Duodenal mucosa (tissue), 2 donors: Measurements from ENCODE around the gene CDKL4.

ENCODE experiments used
- H3K27ac ChIP-seq: one replicate; pipeline ENCODE4 v1.7.0; 2013; ENCODE audit warnings: low read depth, low read length
- H3K27me3 ChIP-seq, 2 donors: one replicate each; pipeline ENCODE4 v1.7.0; 2013; ENCODE audit warnings: low read length in 2 of 2, control low read depth in 1 of 2; ENCODE audit not compliant: insufficient read depth in 2 of 2, control insufficient read depth in 1 of 2
- H3K36me3 ChIP-seq, 2 donors: one replicate each; pipeline ENCODE4 v1.7.0; 2013; ENCODE audit warnings: low read length in 2 of 2, control low read depth in 1 of 2; ENCODE audit not compliant: insufficient read depth in 2 of 2, control insufficient read depth in 1 of 2
- H3K4me1 ChIP-seq, 2 donors: one replicate each; pipeline ENCODE4 v1.7.0; 2013; ENCODE audit warnings: low read length in 2 of 2, control low read depth in 1 of 2; ENCODE audit not compliant: insufficient read depth in 2 of 2, control insufficient read depth in 1 of 2
- H3K4me3 ChIP-seq, 2 donors: one replicate each; pipeline ENCODE4 v1.7.0; 2013; ENCODE audit warnings: low read length in 2 of 2, low read depth in 1 of 2
- H3K9ac ChIP-seq, 2 donors: one replicate each; pipeline ENCODE4 v1.7.0; 2013; ENCODE audit warnings: low read length in 2 of 2, low read depth in 1 of 2
- H3K9me3 ChIP-seq, 2 donors: one replicate each; pipeline ENCODE4 v1.7.0; 2013; ENCODE audit warnings: low read length in 2 of 2, control low read depth in 1 of 2; ENCODE audit not compliant: control insufficient read depth in 1 of 2

Gene CDKL4

GRCh38 chr2:39136799-39137198, 107.0 kb downstream of the CDKL4 start:
- Histone ChIP-seq H3K9me3 (no peaks in the 10 kb centered on the region), H3K4me1 (peaks cover 0 to 8% of the 10 kb centered on the region in 2 donors), H3K27ac (no peak overlapping the region), H3K9ac (no peak overlapping the region), H3K36me3 (no peaks in the 10 kb centered on the region), H3K27me3 (no peaks in the 10 kb centered on the region), H3K4me3 (no peak overlapping the region)

GRCh38 chr2:39135690-39136259, 108.0 kb downstream of the CDKL4 start:
- H3K4me1 ChIP-seq: peaks cover 0 to 8% of the 10 kb centered on the region in 2 donors
- no peak overlapping the region for H3K27ac ChIP-seq
- no peaks in the 10 kb centered on the region for H3K27me3 ChIP-seq
- H3K36me3 ChIP-seq: no peaks in the 10 kb centered on the region
- no peaks in the 10 kb centered on the region for H3K9me3 ChIP-seq
- H3K4me3 ChIP-seq: no peak overlapping the region
- H3K9ac ChIP-seq: no peak overlapping the region

- H3K27me3 ChIP-seq: no peaks in the 10 kb centered on the region
- no peak overlapping the region for H3K9ac ChIP-seq
- peaks cover 0 to 5% of the 10 kb centered on the region in 2 donors for H3K4me1 ChIP-seq
- no peak overlapping the region for H3K4me3 ChIP-seq
- H3K9me3 ChIP-seq: no peaks in the 10 kb centered on the region
- no peak overlapping the region for H3K27ac ChIP-seq
- no peaks in the 10 kb centered on the region for H3K36me3 ChIP-seq
These were observed 110.4 kb downstream of the CDKL4 start for GRCh38 chr2:39133215-39133851.

GRCh38 chr2:39128919-39129391, 114.8 kb downstream of the CDKL4 start:
- Histone ChIP-seq H3K4me1 (peaks cover 9 to 13% of the 10 kb centered on the region in 2 donors), H3K27me3 (no peaks in the 10 kb centered on the region), H3K9me3 (no peaks in the 10 kb centered on the region), H3K36me3 (no peaks in the 10 kb centered on the region), H3K27ac (no peak overlapping the region), H3K9ac (no peak overlapping the region), H3K4me3 (no peak overlapping the region)

GRCh38 chr2:39127973-39128372, 115.8 kb downstream of the CDKL4 start:
- H3K36me3 ChIP-seq: no peaks in the 10 kb centered on the region
- H3K9ac ChIP-seq: no peak overlapping the region

More at GRCh38 chr2:39127973-39128372, 115.8 kb downstream of the CDKL4 start:
- no peak overlapping the region for H3K27ac ChIP-seq
- H3K9me3 ChIP-seq: no peaks in the 10 kb centered on the region
- no peaks in the 10 kb centered on the region for H3K27me3 ChIP-seq
- H3K4me3 ChIP-seq: no peak overlapping the region
- peaks cover 15 to 20% of the 10 kb centered on the region in 2 donors for H3K4me1 ChIP-seq
